GM21367 (cell line): ENCODE data around the gene ARL10.
"Not testable (repeated sequence)": the region's sequence is repeated elsewhere in the genome, so short reads cannot be mapped to it uniquely, and the experiment has no call there.

Experiments used
- ATAC-seq: cut with Tn5 transposase; IDR thresholded peaks from one replicate; pipeline ENCODE4 v1.9.1; 2021; ENCODE audit not compliant: unreplicated experiment

ARL10 gene

GRCh38 chr5:176388444-176389134, 23.3 kb downstream of the ARL10 start, which contains the start of the genes HIGD2A and NOP16:
HIGD2A (plus strand) TSS chr5:176388751; CDS start chr5:176388820, 69 bp downstream.
NOP16 (minus strand) TSS chr5:176388598; CDS start chr5:176388539, 59 bp downstream.
- ATAC-seq, result peak; percentile 79

- peak; percentile 21 for ATAC-seq
These were observed 24.1 kb downstream of the ARL10 start for GRCh38 chr5:176389135-176390123.

DNA sequence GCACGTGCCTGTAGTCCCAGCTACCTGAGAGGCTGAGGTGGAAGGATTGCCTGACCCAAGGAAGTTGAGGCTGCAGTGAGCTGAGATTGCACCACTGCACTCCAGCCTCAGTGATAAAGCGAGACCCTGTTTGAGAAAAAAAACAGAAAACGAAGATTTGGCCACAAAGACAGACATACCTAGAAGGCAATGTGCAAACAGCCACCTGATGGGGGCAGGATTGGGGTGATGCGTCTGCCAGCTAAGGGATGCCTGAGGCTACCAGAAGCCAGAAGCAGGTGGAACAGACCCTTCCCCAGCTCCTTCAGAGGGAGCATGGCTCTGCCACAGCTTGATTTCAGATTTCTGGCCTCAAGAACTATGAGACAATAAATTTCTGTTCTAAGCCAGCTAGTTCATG, 26.2 kb downstream of the ARL10 start:
- no peak for ATAC-seq

- no peak for ATAC-seq
These were observed 26.7 kb downstream of the ARL10 start for GRCh38 chr5:176391999-176392398.

- ATAC-seq, result no peak
These were observed 27.2 kb downstream of the ARL10 start for GRCh38 chr5:176392526-176392925.

DNA sequence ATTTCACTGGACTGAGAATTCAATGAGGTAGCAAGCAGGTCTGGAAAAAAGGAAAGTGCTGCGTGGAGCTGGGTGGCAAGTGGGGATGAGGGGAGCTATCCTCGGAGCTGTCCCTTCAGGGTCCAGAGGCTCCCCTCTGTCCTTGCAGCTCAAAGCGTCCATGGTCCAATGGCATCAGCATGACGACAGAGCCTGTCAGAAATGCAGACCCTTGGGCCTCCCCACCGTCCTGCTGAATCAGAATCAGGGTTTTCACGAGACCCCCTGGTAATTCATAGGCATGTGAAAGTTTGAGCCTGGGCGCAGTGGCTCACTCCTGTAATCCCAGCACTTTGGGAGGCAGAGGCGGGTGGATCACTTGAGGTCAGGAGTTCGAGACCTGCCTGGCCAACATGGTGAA, 28.8 kb downstream of the ARL10 start:
- ATAC-seq, result no peak

DNA sequence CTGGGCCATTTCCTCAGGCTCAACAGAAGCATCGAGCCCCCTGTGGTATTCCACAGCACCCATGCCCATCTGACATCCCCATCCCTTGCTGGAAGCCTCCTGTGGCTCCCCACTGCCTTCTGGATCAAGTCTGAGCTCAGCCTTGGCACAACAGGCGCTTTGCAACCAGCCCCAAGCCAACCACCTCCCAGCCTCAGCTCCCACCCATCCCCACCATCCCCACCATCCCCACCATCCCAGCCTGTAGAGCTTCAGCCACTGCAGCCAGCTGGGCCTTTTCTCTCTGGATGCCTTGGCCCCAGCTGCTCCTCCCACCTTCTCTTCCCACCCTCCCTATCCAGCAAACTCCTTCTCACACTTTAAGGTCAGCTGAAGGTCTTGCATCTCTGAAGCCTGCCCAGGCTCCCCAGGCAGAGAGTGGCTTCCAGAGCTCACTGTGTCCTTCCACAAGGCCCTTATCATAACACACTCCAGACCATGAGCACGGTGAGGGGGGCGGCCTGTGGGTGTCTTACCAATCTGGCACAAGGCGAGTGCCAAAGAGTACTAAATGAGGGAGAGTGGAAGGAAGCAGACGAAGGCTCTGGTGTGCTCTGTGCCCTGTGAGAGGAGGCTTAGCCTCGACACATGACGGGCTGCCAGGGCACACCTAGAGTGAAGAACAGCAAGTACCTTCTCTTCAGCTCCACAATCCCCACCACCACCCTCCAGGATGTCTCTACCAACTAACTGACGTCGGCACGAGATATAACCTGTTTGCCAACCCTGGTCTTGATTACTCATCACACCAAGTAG, 29.8 kb downstream of the ARL10 start:
- no peak for ATAC-seq

GRCh38 chr5:176396330-176396729, 31.0 kb downstream of the ARL10 start:
- no peak for ATAC-seq

GRCh38 chr5:176397736-176398420, 32.6 kb downstream of the ARL10 start:
- ATAC-seq, result no peak

DNA sequence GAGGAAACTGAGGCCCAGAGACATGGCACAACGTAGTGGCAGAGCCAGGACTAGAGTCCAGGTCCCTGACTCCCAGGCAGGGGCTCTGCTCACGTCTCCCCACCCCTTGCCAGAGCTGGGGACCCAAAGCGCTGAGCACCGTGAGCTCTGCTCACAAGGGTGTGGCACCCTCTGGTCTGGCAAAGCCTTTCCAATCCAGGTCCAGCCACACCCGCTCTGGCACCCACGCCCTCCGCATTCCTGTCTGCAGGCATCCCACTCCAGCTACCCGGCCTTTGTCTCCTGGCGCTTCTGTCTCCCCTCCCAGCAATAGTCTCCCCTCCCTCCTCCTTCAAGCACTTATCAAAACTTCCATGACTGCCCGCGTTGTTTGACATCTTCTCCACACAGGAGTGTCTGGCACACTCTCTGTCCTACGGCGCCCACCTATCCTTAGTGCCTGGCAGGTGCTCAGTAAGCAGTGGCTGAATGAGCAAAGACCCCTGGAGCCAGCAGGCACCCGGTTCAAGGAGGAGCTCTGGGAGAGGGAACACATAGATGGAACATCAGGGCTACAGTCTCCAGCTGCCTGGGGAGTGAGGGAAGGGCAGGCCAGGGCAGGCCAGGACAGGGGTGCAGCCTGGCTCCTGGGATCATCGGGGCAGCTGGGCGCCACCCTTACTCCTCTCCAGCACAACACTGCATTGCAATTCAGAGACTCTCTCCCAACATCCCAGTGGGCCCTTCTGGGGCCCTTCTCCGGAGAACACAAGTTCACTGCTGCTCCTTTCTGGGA, 35.3 kb downstream of the ARL10 start:
- no peak for ATAC-seq

GRCh38 chr5:176401281-176402205, 36.3 kb downstream of the ARL10 start:
- no peak for ATAC-seq

GRCh38 chr5:176405656-176406435, 40.6 kb downstream of the ARL10 start:
- ATAC-seq, result no peak

DNA sequence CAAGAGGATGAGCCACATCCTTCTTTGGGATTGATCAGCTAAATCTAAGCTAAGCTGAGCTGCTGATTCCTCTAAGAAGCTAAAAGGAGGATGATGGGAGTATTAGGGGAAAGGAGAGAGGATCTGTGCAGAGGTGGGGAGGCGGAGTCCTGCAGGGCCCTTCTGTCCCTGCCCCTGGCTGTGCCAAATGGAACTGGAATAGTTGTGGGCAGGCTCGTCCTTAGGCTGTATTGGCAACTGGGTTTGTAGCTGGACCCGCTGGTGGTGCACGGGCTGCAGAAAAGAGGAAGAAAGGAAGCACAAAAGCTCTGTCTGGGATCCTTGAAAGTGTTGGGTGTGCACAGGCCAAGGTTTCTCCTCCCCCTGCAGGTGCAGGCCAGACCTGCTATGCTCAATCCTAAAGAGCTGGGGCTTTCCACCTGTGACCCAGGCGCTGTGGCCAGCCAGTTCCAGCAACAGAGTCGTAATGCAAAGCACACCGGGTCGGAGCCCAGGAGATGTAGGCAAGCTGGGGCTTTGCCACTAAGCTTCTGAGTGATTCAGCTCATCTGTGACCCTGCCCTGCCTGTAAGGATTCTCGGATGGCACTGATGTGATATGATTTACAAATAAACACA, 41.3 kb downstream of the ARL10 start:
- ATAC-seq, result no peak

- no peak for ATAC-seq
These were observed 42.4 kb downstream of the ARL10 start for GRCh38 chr5:176407456-176408251.

DNA sequence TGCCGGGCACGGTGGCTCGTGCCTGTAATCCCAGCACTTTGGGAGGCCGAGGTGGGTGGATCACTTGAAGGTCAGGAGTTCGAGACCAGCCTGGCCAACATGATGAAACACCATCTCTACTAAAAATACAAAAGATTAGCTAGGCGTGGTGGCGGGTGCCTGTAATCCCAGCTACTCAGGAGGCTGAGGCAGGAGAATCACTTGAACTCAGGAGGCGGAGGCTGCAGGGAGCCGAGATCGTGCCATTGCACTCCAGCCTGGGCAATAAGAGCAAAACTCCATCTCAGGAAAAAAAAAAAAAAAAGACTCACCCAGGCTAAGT, 42.9 kb downstream of the ARL10 start:
- not testable (repeated sequence) for ATAC-seq

GRCh38 chr5:176408590-176408989, 43.3 kb downstream of the ARL10 start:
- no peak for ATAC-seq

- ATAC-seq, result no peak
These were observed 44.5 kb downstream of the ARL10 start for GRCh38 chr5:176409765-176410164.
